Activated CD4-positive, CD25-positive, alpha-beta regulatory T cell treated with anti-CD3 and anti-CD28 coated beads, Interleukin-2, amount 50 U/mL, for 16 hours (primary cell): ENCODE measurements around the gene RALGPS1.
A peak's percentile ranks its signal among the peaks of the same experiment; 100 is the strongest.

ENCODE experiments used
- DNase-seq: peaks from one replicate; pipeline ENCODE4 v3.0.0-alpha.2; 2020; ENCODE audit warnings: low read depth, low spot score

Gene RALGPS1

DNA sequence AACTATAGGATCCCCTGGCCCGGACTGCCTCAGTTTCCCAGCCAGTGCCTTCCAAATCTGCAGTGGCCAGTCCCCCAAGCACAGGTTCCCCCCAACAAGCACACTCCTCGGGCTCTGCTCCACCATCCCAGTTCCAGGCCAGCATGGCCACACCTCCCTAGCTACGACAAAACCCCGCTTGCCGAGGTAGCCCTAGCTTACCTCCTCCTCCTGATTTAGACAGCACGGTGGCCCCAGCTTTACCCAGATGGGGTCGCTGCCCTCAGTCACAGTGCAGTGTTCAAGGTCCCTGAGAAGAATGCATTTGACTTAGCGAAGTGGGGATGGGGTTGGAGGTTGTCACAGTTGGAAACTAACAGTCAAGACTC, 309.2 kb downstream of the RALGPS1 start:
- no peak for DNase-seq

DNA sequence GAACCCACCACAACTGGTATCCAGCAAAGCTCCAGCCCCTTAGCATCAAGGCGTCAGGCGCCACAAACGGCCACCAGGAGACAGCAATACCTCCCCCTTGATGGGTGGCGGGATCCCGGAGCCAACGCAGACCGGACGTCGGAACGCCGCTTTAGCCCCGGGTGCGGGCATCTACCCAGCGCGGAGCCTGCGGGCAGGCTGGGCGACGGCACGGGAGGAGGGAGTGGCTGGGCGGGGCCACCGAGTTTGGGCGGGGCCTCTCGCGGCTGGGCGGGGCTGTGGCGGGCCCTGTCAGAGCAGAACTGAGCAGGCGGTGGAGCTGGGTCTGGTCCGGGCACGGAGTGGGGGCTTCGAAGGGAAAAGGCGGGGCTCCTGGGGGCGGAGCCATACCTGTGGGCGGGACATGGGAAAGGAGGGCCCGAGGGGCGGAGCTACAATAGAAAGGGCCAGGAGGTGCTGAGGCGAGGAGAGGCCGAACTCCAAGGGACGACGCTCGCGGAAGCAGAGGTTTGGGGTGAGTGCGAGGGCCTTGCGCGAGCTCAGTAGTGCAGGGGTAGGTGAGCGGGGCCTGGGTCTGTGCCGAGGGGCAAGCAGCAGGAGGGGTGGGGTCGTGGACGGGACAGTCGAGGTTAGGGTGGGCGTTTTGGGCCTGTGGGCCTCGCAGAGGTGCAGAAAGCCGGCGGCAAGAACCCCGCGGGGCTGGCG, 309.7 kb downstream of the RALGPS1 start:
- peak; percentile 69 for DNase-seq

DNA sequence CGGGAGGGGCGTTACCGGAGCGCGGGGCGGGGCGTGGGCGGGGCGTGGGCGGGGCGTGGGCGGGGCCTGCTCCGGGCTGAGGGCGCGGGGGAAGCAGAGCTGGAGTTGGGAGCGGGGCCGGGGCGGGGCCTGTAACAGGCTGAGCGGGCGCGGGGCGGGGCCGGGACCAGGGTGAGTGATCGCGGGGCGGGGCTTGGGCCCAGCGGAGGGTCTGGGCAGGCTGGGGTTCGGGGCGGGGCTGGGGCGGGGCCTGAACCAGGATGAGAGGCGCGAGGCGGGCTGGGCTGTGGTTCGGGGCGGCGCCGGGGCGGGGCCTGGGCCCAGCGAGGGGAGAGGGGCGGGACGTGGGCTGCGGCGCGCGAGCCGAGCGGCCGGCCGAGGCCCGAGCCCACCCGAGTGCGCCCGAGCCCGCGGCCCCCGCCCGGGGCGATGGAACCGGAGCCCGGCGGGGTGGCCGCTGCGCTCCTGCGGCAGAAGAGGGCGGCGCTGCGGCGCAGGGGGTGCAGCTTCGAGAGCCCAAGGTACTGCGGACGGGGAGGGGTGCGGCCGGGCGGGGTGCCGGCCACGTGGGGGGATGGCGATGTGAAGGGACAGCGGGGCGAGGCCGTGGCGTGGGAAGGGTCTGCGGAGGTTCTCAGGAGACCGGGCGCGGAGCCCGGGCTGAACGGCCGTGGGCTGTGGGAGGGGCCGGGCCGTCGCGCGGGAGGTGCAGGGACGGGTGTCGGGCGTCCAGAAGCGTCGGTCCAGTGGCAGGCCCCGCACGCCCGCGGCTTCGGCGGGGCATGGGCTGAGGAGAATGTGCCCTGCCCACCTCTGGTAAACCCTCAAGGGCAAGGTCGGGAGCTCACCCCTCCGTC, 310.5 kb downstream of the RALGPS1 start:
- DNase-seq, result peak; percentile 79

DNA sequence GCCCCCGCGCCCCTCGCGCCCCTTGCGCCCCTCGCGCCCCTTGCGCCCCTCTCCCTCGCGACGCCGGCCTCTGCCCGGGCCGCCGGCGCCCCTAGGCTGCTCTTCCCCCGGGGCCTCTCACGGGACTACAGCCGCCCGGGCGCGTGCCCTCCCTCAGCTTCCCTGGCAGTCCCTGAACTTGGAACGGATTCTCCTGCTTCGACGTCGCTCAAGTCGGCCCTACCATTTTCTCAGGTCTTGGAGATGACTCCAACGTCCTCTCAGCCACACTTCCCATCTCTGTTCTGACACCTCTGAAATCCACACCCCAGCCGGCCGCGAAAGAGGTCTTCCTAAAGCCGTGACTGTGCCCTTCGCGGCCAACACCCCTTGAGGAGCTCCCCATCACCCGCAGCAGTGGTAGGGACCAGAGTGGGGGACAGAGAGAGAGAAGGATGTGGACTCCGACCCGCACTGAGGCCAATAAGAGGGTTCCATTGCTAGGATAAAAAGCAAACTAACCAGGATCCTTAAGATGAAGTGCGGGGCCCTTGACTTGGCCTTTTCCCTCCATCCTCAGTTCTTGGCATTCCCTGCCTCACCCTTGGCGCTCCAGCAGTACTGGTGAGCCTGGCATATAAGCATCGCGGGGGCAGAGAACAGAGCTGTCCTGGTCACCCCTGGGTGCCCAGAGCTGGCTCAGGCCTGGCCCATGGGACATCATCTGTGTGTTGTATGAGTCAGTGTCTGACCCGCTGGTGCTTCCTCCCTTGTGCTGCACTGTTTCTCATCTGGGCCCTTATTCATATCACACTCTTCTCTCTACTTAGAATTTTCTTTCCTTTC, 311.4 kb downstream of the RALGPS1 start:
- DNase-seq, result no peak

DNA sequence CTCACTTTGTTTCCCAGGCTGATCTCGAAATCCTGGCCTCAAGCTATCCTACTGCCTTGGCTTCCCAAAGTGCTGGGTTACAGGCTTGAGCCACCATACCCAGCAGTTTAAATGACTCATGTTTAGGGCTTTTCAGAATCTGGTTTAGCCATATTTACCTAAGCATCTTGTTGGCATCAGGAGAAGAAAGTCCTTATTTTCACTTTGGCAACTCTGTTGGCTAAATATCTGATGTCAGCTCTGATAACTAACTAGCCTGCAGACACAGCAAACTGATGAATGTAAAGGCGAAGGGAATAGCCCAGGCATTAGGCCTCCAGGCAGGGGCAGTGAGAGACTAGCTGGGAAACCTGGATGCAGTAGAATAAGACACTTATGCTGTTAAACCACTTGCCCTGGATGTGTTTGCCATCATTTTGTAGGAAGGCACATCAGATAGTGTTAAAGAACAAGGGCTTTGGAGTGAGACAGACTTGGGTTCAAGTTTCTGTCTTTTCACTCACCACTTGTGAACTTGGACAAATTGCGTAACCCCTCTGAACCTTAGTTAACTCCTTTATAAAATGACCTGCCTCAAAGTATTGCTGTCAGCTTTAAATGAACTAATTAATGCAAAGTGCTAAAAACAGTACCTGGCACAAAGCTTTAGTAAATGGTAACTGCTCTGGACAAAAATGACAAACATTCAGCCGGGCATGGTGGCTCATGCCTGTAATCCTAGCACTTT, 315.3 kb downstream of the RALGPS1 start:
- DNase-seq, result no peak

DNA sequence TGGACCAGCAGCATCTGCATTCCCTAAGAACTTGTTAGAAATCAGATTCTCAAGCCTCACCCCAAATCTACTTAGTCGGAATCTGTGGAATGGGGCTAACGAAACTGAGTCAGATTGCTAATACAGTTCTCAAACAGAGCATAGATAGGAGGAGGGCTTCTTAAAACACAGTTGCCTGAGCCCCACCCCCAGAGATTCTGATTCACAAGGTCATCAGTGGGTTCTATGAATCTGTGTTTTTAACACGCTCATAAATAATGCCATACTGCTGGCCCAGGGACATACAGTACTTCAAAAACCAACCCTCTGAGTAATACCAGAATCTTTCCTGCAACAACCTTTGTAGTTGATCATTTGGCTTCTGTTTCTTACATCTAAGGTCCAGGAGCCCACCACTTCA, 317.1 kb downstream of the RALGPS1 start:
- no peak for DNase-seq

DNA sequence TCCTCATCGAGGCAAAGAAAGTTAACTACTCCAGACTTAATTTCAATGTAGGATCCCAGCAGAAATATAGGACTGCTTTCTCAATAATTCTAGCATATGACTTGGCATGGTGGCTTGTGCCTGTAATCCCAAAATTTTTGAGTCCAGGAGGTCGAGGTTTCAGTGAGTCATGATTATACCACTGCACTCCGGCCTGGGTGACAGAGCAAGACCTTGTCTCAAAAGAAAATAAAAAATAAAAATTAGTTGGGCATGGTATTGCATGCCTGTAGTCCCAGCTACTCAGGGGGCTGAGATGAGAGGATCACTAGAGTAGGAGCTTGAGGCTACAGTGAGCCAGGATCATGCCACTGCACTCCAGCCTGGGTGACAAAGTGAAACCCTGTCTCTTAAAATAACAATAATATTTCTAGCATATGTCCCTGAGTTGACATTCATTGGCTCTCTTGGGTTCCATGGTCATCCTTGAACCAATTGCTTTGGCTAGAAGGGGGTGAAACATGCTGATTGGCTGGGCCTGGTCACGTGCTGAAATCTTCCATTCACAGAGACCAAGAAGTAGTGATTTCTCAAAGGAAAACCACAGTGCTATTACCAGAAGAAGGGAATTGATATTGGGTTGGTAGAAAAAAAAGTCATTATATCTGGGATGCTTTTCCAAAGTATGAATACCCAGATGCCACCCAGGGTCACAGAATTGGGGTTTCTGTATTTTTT, 318.4 kb downstream of the RALGPS1 start:
- no peak for DNase-seq

DNA sequence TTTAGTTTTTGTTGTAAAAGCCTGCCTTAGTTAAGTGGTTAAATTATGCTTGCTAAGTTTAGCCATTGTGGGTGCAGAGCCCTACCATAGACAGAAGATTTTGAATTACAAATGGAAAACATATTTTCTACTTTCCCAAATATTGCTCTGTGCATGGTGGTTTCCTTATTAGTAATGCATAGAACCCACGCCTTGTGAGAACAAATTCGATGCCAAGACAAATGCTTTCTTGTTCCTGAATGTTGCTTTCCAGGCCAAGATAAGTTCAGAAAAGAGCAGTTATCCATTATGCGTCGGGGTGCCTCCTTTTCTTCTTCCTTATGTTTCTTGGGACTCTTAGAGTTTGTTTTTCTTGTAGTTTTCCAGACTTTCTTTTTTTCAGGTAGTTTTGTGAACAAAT, 319.0 kb downstream of the RALGPS1 start:
- DNase-seq, result no peak

DNA sequence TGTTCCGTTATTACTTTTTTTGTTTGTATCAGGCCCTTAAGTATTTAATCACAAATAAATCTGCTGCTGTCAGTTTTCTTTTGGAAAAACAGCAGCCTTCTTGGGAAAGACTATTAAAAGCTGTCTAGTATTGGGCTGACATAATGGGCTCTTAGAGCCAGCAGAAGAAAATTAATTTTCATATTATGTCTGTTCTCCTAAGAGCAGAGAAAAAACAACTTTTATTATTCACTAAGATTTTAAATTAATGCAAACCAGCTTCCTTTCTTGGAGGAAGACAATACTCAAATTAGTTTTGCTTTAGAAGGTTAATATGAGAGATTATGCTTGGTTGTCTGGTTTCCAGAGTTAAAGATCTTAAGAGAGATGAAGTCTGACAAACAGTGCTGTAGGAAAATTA, 319.4 kb downstream of the RALGPS1 start:
- no peak for DNase-seq

DNA sequence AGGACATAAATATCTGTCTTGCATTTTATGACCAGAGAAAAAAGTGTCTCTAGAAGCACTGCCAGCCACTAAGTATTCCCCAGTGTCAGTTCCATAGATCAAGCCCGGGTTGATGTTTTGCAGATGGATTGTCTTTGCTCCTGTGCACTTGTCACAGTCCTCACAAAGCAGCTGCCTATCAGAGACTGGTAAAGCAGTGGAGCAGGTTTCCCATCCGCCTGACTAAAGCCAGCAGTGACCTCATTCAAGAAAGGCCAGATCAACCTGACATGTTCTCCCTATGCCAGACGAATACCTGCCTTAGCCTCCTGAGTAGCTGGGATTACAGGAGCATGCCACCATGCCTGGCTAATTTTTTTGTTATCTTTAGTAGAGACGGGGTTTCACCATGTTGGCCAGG, 323.2 kb downstream of the RALGPS1 start:
- no peak for DNase-seq

DNA sequence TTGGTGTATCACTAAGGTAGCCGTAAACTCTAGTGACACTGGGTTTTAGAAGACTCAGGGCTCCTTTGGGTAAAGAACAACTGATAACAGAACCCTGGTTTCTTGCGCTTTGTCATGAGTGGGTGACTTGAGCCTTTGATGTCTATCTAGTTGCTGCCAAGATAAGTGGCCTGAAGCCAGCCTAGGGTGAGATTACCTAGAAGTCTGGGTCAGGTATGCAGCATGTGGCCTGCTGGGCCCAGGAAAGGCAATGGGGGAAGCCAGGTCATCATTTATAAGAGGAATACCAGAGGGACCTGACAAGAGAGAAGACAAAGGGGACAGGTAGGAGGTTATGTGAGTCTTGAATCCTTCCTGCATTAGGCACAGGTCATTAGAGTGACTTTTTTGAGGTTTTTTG, 326.8 kb downstream of the RALGPS1 start:
- no peak for DNase-seq

DNA sequence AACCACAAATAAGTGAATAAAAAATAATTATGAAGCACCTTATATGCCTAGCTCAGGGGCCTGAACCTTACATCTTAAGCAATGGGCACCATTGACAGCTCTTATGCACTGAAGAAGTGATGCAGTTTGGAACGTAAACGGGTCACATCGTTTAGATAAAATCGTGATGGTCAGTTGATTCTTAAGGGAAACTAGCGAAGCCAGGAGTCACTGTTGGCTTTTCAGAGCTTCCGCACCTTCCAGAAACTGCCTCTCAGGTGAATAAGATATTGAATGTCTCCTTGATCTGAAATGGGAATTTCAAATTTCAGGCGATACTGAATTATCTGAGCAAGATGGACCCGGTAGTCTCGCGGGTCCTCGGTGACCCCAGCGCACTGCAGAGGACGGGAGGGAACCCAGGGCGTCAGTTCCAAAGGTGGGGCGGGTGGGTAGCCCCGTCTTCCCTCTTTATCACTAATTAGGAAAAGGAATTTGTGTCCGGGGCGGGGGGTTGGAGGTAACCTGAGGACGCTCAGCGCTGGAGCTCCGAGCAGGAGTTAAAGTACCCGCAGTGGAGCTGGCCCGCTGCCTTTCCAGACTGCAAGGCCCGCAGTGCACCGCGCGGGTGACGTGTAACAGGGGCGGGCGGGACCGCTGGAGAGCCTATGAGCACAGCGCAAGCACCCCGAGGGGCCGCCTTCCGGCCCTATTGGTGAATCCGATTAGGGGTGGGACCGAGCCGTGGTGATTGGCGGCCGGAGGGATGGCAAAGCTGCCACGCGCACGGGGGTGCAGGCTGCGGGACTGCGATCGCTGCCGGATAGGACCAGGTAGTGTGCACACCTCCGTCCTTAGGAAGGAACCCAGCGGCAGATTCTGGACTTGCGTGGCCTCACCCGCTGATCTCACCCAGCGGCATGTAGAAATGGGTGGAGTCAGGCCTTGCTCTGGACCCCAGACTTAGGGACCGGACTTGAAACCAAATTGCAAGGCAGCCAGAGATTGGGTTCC, 330.3 kb downstream of the RALGPS1 start:
- DNase-seq, result peak; percentile 89

DNA sequence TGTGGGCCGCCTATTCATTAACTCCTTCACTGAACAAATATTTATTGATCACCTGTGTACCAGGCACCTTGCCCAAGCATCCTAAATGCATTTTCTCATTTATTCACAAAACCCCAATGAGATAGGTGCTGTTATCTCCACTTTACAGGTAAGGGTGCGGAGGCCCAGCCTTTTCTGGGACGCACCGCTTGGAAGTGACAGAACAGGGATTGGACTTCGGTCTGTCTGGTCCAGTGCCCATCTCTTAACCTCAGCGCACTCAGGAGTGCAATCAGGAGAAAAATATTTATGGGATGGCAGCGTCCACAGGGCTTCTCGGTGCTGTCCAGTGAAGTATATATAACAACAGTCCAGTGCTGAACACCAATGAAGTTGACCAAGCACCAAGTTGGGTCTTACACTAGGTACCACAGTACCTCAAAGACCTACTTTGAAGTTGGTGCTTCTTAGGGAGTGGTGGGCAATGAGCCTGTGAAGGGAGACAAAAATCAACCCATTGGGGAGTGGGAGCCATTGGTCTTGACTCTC, 331.1 kb downstream of the RALGPS1 start:
- DNase-seq, result no peak

DNA sequence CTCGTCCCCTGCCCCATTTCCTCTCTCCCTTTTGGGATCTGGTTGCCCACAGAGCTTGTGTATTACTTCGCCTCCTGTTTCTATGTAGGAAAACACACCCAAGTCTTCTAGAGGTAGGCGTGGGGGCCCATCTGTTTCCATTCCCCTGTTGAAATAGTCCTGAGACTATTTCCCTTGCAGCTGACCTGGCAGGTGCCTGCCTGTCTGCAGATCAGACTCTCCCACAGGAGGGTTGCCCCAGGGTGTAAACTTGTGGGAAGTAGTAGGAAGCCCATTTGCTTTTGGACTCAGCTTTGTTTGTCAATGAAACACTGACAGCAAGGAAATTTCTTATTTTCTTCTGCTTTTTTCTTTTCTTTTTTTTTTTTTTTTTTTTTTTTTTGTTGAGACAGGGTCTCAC, 333.7 kb downstream of the RALGPS1 start:
- DNase-seq, result no peak

DNA sequence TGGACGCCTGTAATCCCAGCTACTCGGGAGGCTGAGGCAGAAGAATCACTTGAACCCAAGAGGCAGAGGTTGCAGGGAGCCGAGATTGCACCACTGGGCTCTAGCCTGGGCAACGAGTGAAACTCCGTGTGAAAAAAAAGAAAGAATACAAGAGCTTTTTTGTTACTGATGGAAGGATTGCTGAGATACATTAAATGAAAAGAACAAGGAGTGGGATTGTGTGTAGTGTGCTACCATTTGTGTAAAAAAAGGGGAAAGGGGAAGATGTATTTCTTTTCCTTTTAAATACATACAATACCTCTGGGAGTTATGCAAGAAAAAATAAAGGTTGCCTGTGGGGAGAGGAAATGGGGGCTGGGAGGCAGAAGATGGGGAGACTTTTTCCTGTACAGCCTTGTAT, 335.3 kb downstream of the RALGPS1 start:
- DNase-seq, result no peak

DNA sequence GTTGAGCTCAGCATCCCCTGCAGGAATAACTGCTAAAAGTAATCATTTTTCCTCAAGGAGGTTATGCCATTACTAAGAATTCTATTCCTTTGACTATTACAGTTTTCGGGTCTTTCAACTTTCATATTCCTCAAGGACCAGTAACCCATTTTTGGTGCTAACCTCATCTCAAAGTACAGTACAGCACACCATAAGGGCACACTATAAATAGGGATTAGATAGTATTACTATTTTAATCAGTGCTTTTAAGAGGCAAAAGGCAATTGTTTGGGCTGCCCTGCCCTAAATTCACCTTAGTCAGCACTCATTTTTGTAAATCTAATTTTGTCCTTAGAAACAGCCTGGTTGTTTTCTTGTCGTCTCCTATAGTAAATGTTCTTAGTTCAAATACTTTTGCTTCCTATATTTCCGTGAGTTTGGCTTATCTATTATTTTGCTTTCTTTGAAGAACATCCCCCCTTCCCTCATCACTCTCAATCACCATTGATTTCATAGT, 336.4 kb downstream of the RALGPS1 start:
- no peak for DNase-seq

DNA sequence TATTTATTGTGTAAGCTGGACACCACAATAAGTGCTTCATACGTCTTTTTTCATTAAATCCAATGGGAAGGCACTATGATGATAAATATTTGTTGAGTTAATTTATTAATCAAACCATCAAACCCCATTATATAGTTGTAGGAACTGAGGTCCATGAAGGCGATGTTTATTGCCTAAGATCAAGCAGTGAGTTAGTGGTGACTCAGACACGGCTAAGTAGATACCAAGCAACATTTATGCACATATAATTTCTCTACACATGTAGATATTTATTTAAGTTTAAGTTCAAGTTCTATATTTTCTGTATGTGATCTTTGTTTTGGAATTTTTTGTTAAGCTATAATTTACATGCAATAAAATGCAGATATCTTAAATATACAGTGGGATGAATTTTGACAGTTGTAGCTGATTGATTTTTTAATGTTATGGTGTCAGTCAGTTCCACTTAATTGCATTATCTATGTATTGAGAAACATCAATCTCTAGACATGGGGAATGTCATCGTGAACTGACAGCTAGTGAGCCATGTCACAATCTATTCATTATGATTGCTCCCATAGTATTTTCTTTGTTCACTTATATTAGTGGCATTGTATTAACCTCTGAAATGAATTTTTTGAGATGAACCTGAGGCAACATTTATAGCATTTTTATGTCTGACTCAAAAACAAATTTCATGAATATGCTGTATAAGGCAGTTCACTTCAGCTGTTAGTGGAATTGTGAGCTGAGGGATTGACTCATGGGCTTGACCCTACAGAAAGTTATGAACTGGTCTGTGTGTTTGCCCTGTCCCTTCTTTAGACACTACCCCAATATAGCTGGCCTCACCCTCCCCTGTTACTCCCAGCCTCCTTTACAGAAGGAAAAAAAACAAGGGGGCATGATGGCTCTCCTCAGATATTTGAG, 338.1 kb downstream of the RALGPS1 start:
- no peak for DNase-seq

DNA sequence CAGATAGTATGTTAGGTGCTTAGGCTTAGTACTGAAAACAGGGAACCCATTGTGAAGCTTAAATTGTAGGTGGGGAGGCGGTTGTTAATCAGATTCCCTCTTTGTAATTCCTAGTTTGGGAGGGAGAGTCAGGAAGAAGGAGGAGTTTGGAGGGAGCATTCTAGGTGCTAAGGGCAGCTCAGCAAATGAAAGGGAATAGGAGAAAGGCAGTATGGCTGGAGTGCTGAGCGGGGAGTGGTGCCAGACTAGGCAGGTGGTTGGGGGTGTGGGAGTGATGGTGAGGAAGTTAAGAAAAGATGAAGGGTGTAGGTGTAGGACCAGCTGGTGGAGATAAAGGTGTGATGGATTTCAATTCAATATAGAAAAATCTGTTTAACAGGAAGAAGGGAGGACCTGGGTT, 338.9 kb downstream of the RALGPS1 start:
- no peak for DNase-seq
